ENCODE data around the gene MAN1A2. TPM values are rescaled to one million over a fixed set of nuclear protein-coding genes. Genes with fewer than 3 reads are reported as not detected.

MAN1A2 gene
- polyA plus RNA-seq, 1 experiment = 11.9 TPM

DNA sequence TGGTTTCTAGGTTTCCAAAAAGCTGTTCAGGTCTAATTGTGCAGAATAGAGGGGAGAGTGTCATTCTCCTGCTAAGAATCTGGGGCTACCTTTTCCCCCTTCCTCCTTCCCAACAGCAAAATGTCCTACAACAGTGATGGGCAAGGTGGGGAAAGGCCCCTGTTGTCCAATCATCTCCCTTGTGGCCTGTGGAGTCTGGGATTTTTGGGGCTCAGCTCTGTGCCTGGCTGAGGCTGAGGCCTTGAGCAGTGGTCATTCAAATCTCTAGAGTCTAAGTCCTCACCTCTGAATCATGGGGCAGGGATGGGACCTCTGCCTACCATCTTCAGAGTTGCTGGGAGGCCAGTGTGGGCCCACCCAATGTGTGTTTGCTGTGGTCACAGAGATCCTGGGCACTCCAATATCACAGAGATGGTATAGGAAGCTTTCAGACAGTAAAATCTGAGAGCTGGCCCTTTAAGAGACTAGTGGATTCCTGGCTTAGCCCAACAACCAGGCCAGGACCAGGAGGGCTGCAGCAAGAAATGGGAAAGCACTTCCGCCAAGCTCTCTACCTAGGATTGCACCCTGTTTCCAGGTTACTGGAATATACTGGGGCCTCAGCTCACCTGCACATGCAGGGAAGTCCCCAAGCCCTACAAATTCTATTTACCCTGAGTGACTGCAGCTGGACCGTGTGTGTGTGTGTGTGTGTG is 210.1 kb downstream of the MAN1A2 start:
- TF ChIP-seq, protein P1, sequence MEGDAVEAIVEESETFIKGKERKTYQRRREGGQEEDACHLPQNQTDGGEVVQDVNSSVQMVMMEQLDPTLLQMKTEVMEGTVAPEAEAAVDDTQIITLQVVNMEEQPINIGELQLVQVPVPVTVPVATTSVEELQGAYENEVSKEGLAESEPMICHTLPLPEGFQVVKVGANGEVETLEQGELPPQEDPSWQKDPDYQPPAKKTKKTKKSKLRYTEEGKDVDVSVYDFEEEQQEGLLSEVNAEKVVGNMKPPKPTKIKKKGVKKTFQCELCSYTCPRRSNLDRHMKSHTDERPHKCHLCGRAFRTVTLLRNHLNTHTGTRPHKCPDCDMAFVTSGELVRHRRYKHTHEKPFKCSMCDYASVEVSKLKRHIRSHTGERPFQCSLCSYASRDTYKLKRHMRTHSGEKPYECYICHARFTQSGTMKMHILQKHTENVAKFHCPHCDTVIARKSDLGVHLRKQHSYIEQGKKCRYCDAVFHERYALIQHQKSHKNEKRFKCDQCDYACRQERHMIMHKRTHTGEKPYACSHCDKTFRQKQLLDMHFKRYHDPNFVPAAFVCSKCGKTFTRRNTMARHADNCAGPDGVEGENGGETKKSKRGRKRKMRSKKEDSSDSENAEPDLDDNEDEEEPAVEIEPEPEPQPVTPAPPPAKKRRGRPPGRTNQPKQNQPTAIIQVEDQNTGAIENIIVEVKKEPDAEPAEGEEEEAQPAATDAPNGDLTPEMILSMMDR (IDR thresholded peaks at IDR 0.05; ENCODE audit: insufficient read depth, low read depth, low read length) = no peak
- no peak for DNase-seq (ENCODE audit: low read depth)
- CTCF ChIA-PET = interaction anchor here (1.2 kb wide), 1 partner anchor 13 kb away, joined by 4 read pairs; no protein-coding TSS in a partner anchor

DNA sequence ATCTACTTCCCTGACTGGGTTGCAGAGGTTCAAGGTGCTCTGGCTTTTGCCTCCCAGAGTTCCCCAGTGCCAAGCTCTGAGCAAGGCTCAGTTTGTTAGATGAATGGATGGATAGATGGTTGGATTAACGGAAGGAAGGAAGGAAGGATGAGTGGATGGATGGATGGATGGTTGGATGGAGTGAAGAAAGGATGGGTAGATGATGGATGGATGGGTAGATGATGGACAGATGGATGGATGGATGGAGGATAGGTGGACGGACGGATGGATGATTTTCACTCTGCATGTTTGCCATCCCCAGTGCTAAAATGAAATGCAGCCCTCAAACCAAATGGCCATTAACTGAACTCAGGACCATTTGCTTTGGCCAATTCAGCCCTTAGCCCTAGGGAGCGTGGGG is 211.2 kb downstream of the MAN1A2 start:
- no peak for DNase-seq (ENCODE audit: low read depth)
- Histone ChIP-seq H3K36me3 (ENCODE audit: control insufficient read depth, insufficient read depth, low read length) (no peaks in the 10 kb centered on the region), H3K27me3 (ENCODE audit: control insufficient read depth, insufficient read depth, low read length) (peaks cover 3% of the 10 kb centered on the region; the same call in 1 of the 2 replicates), H3K4me3 (ENCODE audit: low read depth, low read length) (no peak overlapping the region)
- POLR2A ChIA-PET = no interaction called here
- CTCF ChIA-PET = interaction anchor here (1.1 to 1.2 kb wide), 2 partner anchors 8 to 12 kb away, joined by 3 to 4 read pairs; no protein-coding TSS in a partner anchor
- TF ChIP-seq, protein P1 (IDR thresholded peaks at IDR 0.05; ENCODE audit: insufficient read depth, low read depth, low read length) = no peak

More for the DNA sequence above, 210.1 kb downstream of the MAN1A2 start:
- H3K4me3 ChIP-seq (ENCODE audit: low read depth, low read length) = no peak overlapping the region
- no peaks in the 10 kb centered on the region for H3K36me3 ChIP-seq (ENCODE audit: control insufficient read depth, insufficient read depth, low read length)
- H3K27me3 ChIP-seq (ENCODE audit: control insufficient read depth, insufficient read depth, low read length) = peaks cover 3% of the 10 kb centered on the region; the same call in 1 of the 2 replicates
- POLR2A ChIA-PET = no interaction called here

Other genes starting within 250 kb of the MAN1A2 start
- gene TRIM45, start 245.7 kb upstream of the MAN1A2 start, polyA plus RNA-seq (2011; rRNA removed) = 3.3 and 3.8 TPM in 2 replicates
- not detected in 2 replicates for gene VTCN1, start 156.5 kb upstream of the MAN1A2 start, polyA plus RNA-seq (2011; rRNA removed)
- 1.9 and 2.3 TPM in 2 replicates for gene TENT5C, start 238.6 kb downstream of the MAN1A2 start, polyA plus RNA-seq (2011; rRNA removed)

Measured in BJ (cell line).